H1 (cell line): Measurements from ENCODE around the gene CHAC1. TPM values are rescaled to one million over a fixed set of nuclear protein-coding genes. Genes with fewer than 3 reads are reported as not detected.
A peak's percentile ranks its signal among the peaks of the same experiment; 100 is the strongest.

Experiments
- CTCF ChIA-PET: fragments of 300-600 bp; sonication (Branson Sonifier 250); formaldehyde crosslinking; loops from one replicate; lab custom pipeline; 2021; ENCODE audit not compliant: partially characterized antibody; lab: Charles Lee
- POLR2A ChIA-PET: fragments of 300-600 bp; sonication (Branson Sonifier 250); formaldehyde crosslinking; loops from one replicate; lab custom pipeline; 2021; ENCODE audit warnings: inconsistent platforms; ENCODE audit not compliant: partially characterized antibody; lab: Charles Lee
- DNase-seq, 2 experiments: peaks; one replicate each; pipeline versions ENCODE4 v3.0.0 to v3.0.0-alpha.2; 2010 to 2022; ENCODE audit warnings: low spot score in 2 of 2, low read depth in 1 of 2, mixed read lengths in 1 of 2
- FAIRE-seq: peaks from 2 replicates; lab custom pipeline; 2011; peaks lifted over from hg19 to GRCh38; lab: Jason Lieb, UNC
- H2AFZ ChIP-seq: 2 replicates; pipeline ENCODE4 v1.8.1; 2012; ENCODE audit warnings: low read length, inconsistent platforms
- H2AK5ac ChIP-seq: 2 replicates; pipeline ENCODE4 v1.6.1; 2013; ENCODE audit warnings: low read depth, low read length
- H2BK120ac ChIP-seq: replicated peaks from 2 replicates; pipeline ENCODE3; 2013; ENCODE audit warnings: low read depth, low read length, inconsistent platforms
- H2BK12ac ChIP-seq: 2 replicates; pipeline ENCODE4 v1.6.1; 2013; ENCODE audit warnings: low read depth, low read length
- H2BK15ac ChIP-seq: 2 replicates; pipeline ENCODE4 v1.6.1; 2013; ENCODE audit warnings: low read length
- H2BK20ac ChIP-seq: 2 replicates; pipeline ENCODE4 v1.6.1; 2013; ENCODE audit warnings: low read length
- H2BK5ac ChIP-seq: 2 replicates; pipeline ENCODE4 v1.6.1; 2013; ENCODE audit warnings: low read depth, low read length
- H3K14ac ChIP-seq: 2 replicates; pipeline ENCODE4 v1.6.1; 2013; ENCODE audit warnings: inconsistent platforms; ENCODE audit not compliant: insufficient read length
- H3K18ac ChIP-seq: 2 replicates; pipeline ENCODE4 v1.6.1; 2013; ENCODE audit warnings: low read length; ENCODE audit errors: extremely low read depth
- H3K23ac ChIP-seq: 2 replicates; pipeline ENCODE4 v1.6.1; 2013; ENCODE audit warnings: inconsistent platforms; ENCODE audit not compliant: insufficient read length
- H3K23me2 ChIP-seq: 2 replicates; pipeline ENCODE4 v1.6.1; 2013; ENCODE audit warnings: low read depth, low read length
- H3K27ac ChIP-seq: 2 replicates; pipeline ENCODE4 v1.6.1; 2011; ENCODE audit warnings: low read depth, low read length, inconsistent platforms
- H3K27me3 ChIP-seq, 4 experiments: replicated peaks in 1 of 4; 1 replicate in 1 of 4; 2 replicates in 3 of 4; pipeline versions ENCODE4 v1.6.1 to v1.8.1; 2011 to 2013; ENCODE audit warnings: low read length in 3 of 4, mild to moderate bottlenecking in 3 of 4, inconsistent platforms in 2 of 4, mixed read lengths in 2 of 4, moderate library complexity in 1 of 4; ENCODE audit not compliant: control insufficient read depth in 3 of 4, insufficient read depth in 3 of 4; ENCODE audit errors: extremely low read depth in 1 of 4
- H3K36me3 ChIP-seq, 4 experiments: 2 replicates each; pipeline versions ENCODE4 v1.6.1 to v1.8.1; 2011 to 2013; ENCODE audit warnings: mild to moderate bottlenecking in 4 of 4, low read length in 3 of 4, moderate library complexity in 2 of 4, control low read depth in 1 of 4, inconsistent platforms in 1 of 4; ENCODE audit not compliant: insufficient read depth in 4 of 4, control insufficient read depth in 2 of 4
- H3K4ac ChIP-seq: replicated peaks from 2 replicates; pipeline ENCODE3; 2013; ENCODE audit warnings: low read length, low read depth, mixed read lengths, inconsistent platforms; ENCODE audit not compliant: insufficient read length
- H3K4me1 ChIP-seq, 4 experiments: replicated peaks in 1 of 4; 1 replicate in 1 of 4; 2 replicates in 3 of 4; pipeline versions ENCODE4 v1.6.1 to v1.8.1; 2011 to 2013; ENCODE audit warnings: low read length in 3 of 4, inconsistent platforms in 2 of 4, mixed read lengths in 1 of 4; ENCODE audit not compliant: insufficient read depth in 4 of 4, control insufficient read depth in 3 of 4
- H3K4me2 ChIP-seq, 2 experiments: 2 replicates each; pipeline versions ENCODE4 v1.6.1 to v1.8.1; 2011 to 2013; ENCODE audit warnings: low read depth in 2 of 2, low read length in 2 of 2, control low read depth in 1 of 2, inconsistent platforms in 1 of 2, mild to moderate bottlenecking in 1 of 2; ENCODE audit not compliant: insufficient read depth in 1 of 2
- H3K4me3 ChIP-seq, 4 experiments: fragments of 200-600, 300-600 bp in 1 of 4; sonication (generic), shearing (Covaris generic), sonication (Bioruptor Twin) in 1 of 4; 2 replicates each; pipeline versions ENCODE4 v1.5.1 to v1.8.1; 2011 to 2016; ENCODE audit warnings: low read length in 4 of 4, low read depth in 3 of 4, control low read depth in 2 of 4, inconsistent platforms in 2 of 4, mild to moderate bottlenecking in 2 of 4, mixed read lengths in 1 of 4, moderate library complexity in 1 of 4; ENCODE audit not compliant: insufficient read depth in 2 of 4; ENCODE audit errors: extremely low read depth in 1 of 4
- H3K56ac ChIP-seq: replicated peaks from 2 replicates; pipeline ENCODE3; 2013; ENCODE audit warnings: low read depth, mild to moderate bottlenecking, mixed read lengths, low read length, inconsistent platforms; ENCODE audit not compliant: insufficient read length
- H3K79me1 ChIP-seq: 2 replicates; pipeline ENCODE4 v1.6.1; 2013; ENCODE audit warnings: low read depth, low read length, control low read depth
- H3K79me2 ChIP-seq, 2 experiments: 2 replicates each; pipeline versions ENCODE4 v1.6.1 to v1.8.1; 2012 to 2013; ENCODE audit warnings: low read length in 2 of 2, mild to moderate bottlenecking in 2 of 2, inconsistent platforms in 1 of 2; ENCODE audit not compliant: insufficient read depth in 2 of 2, control insufficient read depth in 1 of 2
- H3K9ac ChIP-seq, 4 experiments: replicated peaks in 1 of 4; 1 replicate in 1 of 4; 2 replicates in 3 of 4; pipeline versions ENCODE4 v1.6.1 to v1.8.1; 2011 to 2013; ENCODE audit warnings: low read depth in 3 of 4, low read length in 3 of 4, control low read depth in 2 of 4, mild to moderate bottlenecking in 2 of 4, moderate library complexity in 2 of 4, inconsistent platforms in 1 of 4; ENCODE audit errors: extremely low read depth in 1 of 4
- H3K9me3 ChIP-seq, 2 experiments: 2 replicates each; pipeline versions ENCODE4 v1.6.1 to v1.8.1; 2012 to 2013; ENCODE audit warnings: mild to moderate bottlenecking in 2 of 2, moderate library complexity in 2 of 2, control low read depth in 1 of 2, inconsistent platforms in 1 of 2, low read depth in 1 of 2, low read length in 1 of 2, mixed read lengths in 1 of 2; ENCODE audit not compliant: insufficient read depth in 2 of 2
- H4K20me1 ChIP-seq, 2 experiments: replicated peaks in 1 of 2; 2 replicates each; pipeline versions ENCODE3 to v1.8.1; 2011 to 2013; ENCODE audit warnings: inconsistent platforms in 2 of 2, low read length in 2 of 2, mild to moderate bottlenecking in 1 of 2; ENCODE audit not compliant: insufficient read depth in 2 of 2, control insufficient read depth in 1 of 2
- H4K5ac ChIP-seq: 2 replicates; pipeline ENCODE4 v1.6.1; 2013; ENCODE audit warnings: low read length, low read depth, mixed read lengths, inconsistent platforms; ENCODE audit not compliant: insufficient read length
- H4K8ac ChIP-seq: 2 replicates; pipeline ENCODE4 v1.8.0; 2013; ENCODE audit warnings: mild to moderate bottlenecking, moderate library complexity, low read length, inconsistent platforms; ENCODE audit not compliant: insufficient read depth; ENCODE audit errors: extremely low read depth
- H4K91ac ChIP-seq: replicated peaks from 2 replicates; pipeline ENCODE3; 2013; ENCODE audit warnings: low read length, mixed read lengths, inconsistent platforms; ENCODE audit not compliant: insufficient read length
- CHD2 ChIP-seq: IDR thresholded peaks from 2 replicates; pipeline ENCODE4 v1.6.1; 2012; ENCODE audit warnings: low read length, improper control_type of control experiment
- EP300 ChIP-seq, 2 experiments: IDR thresholded peaks; 1 replicate in 1 of 2; 2 replicates in 1 of 2; pipeline ENCODE4 v1.6.1; 2011 to 2012; ENCODE audit warnings: low read depth in 2 of 2, low read length in 2 of 2, mild to moderate bottlenecking in 2 of 2, borderline replicate concordance in 1 of 2, inconsistent platforms in 1 of 2, moderate library complexity in 1 of 2
- MAX ChIP-seq: IDR thresholded peaks from 2 replicates; pipeline ENCODE4 v1.6.1; 2012; ENCODE audit warnings: inconsistent platforms
- WGBS, 2 experiments: shearing (Covaris generic) in 1 of 2; methylation state at CpG; one replicate each; pipeline versions ENCODE4 v1.1.6 to v1.1.7; 2013 to 2015; ENCODE audit warnings: low lambda C conversion rate in 2 of 2, mixed read lengths in 2 of 2, inconsistent platforms in 1 of 2, low coverage in 1 of 2, missing lambda C conversion rate in 1 of 2; ENCODE audit not compliant: insufficient replicate concordance in 2 of 2, insufficient coverage in 1 of 2, insufficient read length in 1 of 2; ENCODE audit errors: extremely low coverage in 1 of 2, missing lambda C conversion rate in 1 of 2; 5-methylcytosine and 5-hydroxymethylcytosine counted together
- polyA plus RNA-seq, 7 experiments: library from polyadenylated mRNA; depleted of rRNA in 3 of 7; stranded (reverse) in 5 of 7; unstranded in 2 of 7; fragments of >200 nt in 5 of 7; fragments of 200-250 nt in 2 of 7; gene quantifications; 1 replicate in 5 of 7; 2 replicates in 1 of 7; 4 replicates in 1 of 7; pipeline versions ENCODE4 v1.2.1 to v1.2.3, GENCODE V29; 2011 to 2013; ENCODE audit warnings: missing spikeins in 2 of 7, mixed read lengths in 2 of 7
- total RNA-seq: library from RNA; stranded (reverse); fragmentation: NEBNext Ultra II Directional; extraction: Animal tissue kit (Norgen Biotek cat#: 25700); gene quantifications from 2 replicates; pipeline ENCODE4 v1.2.1, GENCODE V29; 2021
- TF ChIP-seq, protein P1 (sequence below): IDR thresholded peaks from 2 replicates; pipeline ENCODE4 v1.6.1; 2012; ENCODE audit warnings: inconsistent platforms

The CHAC1 gene
- total and polyA plus RNA-seq, 2 of the 8 experiments (the other 6 are each of a cell fraction or from before 2014, with no cell fraction given), result 34.3 to 159 TPM

DNA sequence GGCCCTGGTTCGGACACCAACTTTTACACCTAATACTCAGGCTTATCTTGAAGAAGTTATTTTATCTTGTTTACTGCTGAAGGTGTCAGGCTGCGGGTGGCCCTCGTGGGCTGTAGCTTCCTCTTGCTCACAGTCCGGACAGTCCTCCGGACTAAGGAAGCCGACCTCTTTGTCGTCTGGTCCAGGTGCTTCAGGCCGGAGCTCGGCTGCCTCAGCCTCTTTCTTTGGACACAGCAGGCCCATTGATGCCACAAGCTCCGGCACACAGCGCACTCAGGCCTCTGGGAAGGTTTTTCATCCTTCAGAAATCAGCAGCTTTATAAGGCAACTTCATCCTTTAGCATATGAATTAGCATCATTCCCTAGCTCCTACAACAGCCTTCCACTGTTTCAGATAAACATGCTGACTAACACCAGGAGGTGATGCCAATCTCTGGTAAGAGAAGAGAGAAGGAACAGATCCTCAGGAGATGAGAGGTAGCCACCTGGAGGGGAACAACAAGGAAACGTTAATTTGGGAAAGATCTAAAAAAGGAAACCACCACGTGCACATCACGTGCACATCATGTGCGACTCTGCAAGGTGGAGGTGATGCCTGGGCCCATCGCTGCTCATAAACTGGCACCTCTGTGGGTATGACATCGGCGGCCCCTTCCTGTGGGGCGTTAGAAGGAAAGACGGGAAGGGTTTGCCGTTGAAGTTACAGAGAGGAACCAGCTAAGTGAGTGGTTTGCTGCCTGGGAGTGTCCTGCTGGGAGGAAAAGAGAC, 4.4 kb upstream of the CHAC1 start:
- no peak for DNase-seq
- CTCF ChIA-PET, result interaction anchor here (0.8 to 33.1 kb wide), 10 partner anchors 8 to 90 kb away, joined by 3 to 590 read pairs (median 5); partner anchors contain the start of gene DLL4

More for the DNA sequence above, 4.4 kb upstream of the CHAC1 start:
- Histone ChIP-seq H3K27ac (no peak overlapping the region), H2BK15ac (no peak overlapping the region), H4K20me1 (no peaks in the 10 kb centered on the region)
- TF ChIP-seq CHD2 (no peak), EP300 (IDR thresholded peaks at IDR 0.05; ENCODE audit: borderline replicate concordance in 1 of 2, low read depth in 2 of 2, low read length in 2 of 2) (no peak), MAX (peak; percentile 67)
- TF ChIP-seq, protein P1, sequence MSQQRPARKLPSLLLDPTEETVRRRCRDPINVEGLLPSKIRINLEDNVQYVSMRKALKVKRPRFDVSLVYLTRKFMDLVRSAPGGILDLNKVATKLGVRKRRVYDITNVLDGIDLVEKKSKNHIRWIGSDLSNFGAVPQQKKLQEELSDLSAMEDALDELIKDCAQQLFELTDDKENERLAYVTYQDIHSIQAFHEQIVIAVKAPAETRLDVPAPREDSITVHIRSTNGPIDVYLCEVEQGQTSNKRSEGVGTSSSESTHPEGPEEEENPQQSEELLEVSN, result peak; percentile 58; the same call in 1 of the 2 replicates
- TF ChIP-seq, all 59 proteins: peak for 2
- Histone ChIP-seq H3K79me2 (peaks cover 0 to 3% of the 10 kb centered on the region in 2 experiments; a peak in 2 of 4 replicates), H3K9ac (no peak overlapping the region), H3K36me3 (no peaks in the 10 kb centered on the region; a peak in 1 of 8 replicates), H3K27me3 (no peaks in the 10 kb centered on the region; a peak in 1 of 7 replicates), H3K23me2 (peaks cover 10% of the 10 kb centered on the region), H4K5ac (no peak overlapping the region), H3K14ac (no peak overlapping the region), H3K4ac (no peak overlapping the region), H3K18ac (no peak overlapping the region), H4K91ac (no peak overlapping the region), H2AK5ac (peak overlapping the region; percentile 30; the same call in 1 of the 2 replicates), H3K23ac (no peak overlapping the region), H4K8ac (no peak overlapping the region), H3K4me3 (no peak overlapping the region), H3K56ac (no peak overlapping the region), H3K4me2 (peak overlapping the region in 1 of 2 experiments; percentile 15; a peak in 1 of 4 replicates), H2BK120ac (no peak overlapping the region), H2BK5ac (no peak overlapping the region), H3K79me1 (no peaks in the 10 kb centered on the region), H2BK12ac (peak overlapping the region; percentile 12), H2BK20ac (peak overlapping the region; percentile 57; the same call in 1 of the 2 replicates), H2AFZ (no peak overlapping the region), H3K4me1 (peaks cover 2 to 20% (median 4%) of the 10 kb centered on the region in 4 experiments; a peak in 6 of 7 replicates), H3K9me3 (no peaks in the 10 kb centered on the region)
- POLR2A ChIA-PET, result interaction anchor here (0.6 to 43.8 kb wide), 8 partner anchors 3 to 167 kb away, joined by 3 to 1505 read pairs (median 4); partner anchors contain the start of genes CHAC1, DLL4 and INO80
- no peak for FAIRE-seq
- 80% methylated on average over 21 of the region's 21 CpGs; no CpG with 5 or more reads in 1 of the 2 experiments for WGBS, 2 experiments
